ENCODE measurements around the gene BBS2.

- TF ChIP-seq POLR2AphosphoS5 (IDR thresholded peaks at IDR 0.05; ENCODE audit: low read depth, low read length) (no peak), REST (IDR thresholded peaks at IDR 0.05; ENCODE audit: insufficient read depth in 1 of 2, low read depth in 2 of 2, low read length in 2 of 2) (no peak), TAF1 (IDR thresholded peaks at IDR 0.05; ENCODE audit: borderline replicate concordance, insufficient read depth, low read length) (no peak), SIN3A (IDR thresholded peaks at IDR 0.05; ENCODE audit: borderline replicate concordance, insufficient read depth, low read length) (no peak), FOXP2 (optimal IDR thresholded peaks at IDR 0.05; ENCODE audit: borderline replicate concordance, extremely low read depth, extremely low read length, insufficient read depth) (no peak)
These were observed 40.4 kb downstream of the BBS2 start for GRCh38 chr16:56479469-56479868.
